Calu3 (cell line): ENCODE results near the gene CNIH2. TPM values are rescaled to one million over a fixed set of nuclear protein-coding genes. Genes with fewer than 3 reads are reported as not detected.

Experiments
- BruUV-seq: library from RNA; stranded (reverse); fragments of 400-500 nt; replicated peaks from 2 replicates; lab custom pipeline; 2021; lab: Mats Ljungman, UMichigan
- CTCF ChIA-PET: fragments of 300-600 bp; sonication (Branson Sonifier 250); formaldehyde crosslinking; loops from one replicate; lab custom pipeline; 2022; ENCODE audit warnings: antibody characterized with exemption; lab: Charles Lee
- DNase-seq: peaks from one replicate; pipeline ENCODE4 v3.0.0; 2022
- H3K27ac Mint-ChIP-seq: one replicate; pipeline ENCODE4 v1.8.0; 2022; ENCODE audit warnings: mixed read lengths; ENCODE audit not compliant: unreplicated experiment
- H3K27me3 Mint-ChIP-seq: one replicate; pipeline ENCODE4 v1.8.0; 2022; ENCODE audit warnings: mixed read lengths; ENCODE audit not compliant: unreplicated experiment
- H3K36me3 Mint-ChIP-seq: one replicate; pipeline ENCODE4 v1.8.0; 2022; ENCODE audit warnings: mild to moderate bottlenecking, moderate library complexity, mixed read lengths; ENCODE audit not compliant: insufficient read depth, unreplicated experiment
- H3K4me1 Mint-ChIP-seq: one replicate; pipeline ENCODE4 v1.8.0; 2022; ENCODE audit warnings: mild to moderate bottlenecking, low read depth, mixed read lengths; ENCODE audit not compliant: unreplicated experiment
- H3K4me3 Mint-ChIP-seq: one replicate; pipeline ENCODE4 v1.8.0; 2022; ENCODE audit warnings: mild to moderate bottlenecking, low read depth, moderate library complexity, mixed read lengths; ENCODE audit not compliant: unreplicated experiment
- H3K9me3 Mint-ChIP-seq: one replicate; pipeline ENCODE4 v1.8.0; 2022; ENCODE audit warnings: low read depth, mixed read lengths; ENCODE audit not compliant: unreplicated experiment
- CTCF ChIP-seq: fragments of 200-600 bp; IDR thresholded peaks from one replicate; pipeline ENCODE4 v1.8.0; 2022; ENCODE audit warnings: antibody characterized with exemption; ENCODE audit not compliant: unreplicated experiment
- intact Hi-C: fragments of 100-400 bp; cut with micrococcal nuclease; formaldehyde crosslinking; loops from one replicate; pipeline ENCODE4 v1.10.0; 2022; ENCODE audit not compliant: unreplicated experiment
- total RNA-seq: library from RNA; stranded (reverse); gene quantifications from 2 replicates; pipeline ENCODE4 v1.2.3, GENCODE V29; 2022

The CNIH2 gene
- total RNA-seq, 1 experiment from 2014 or later: 2.9 TPM

GRCh38 chr11:66315921-66316811, 38.2 kb downstream of the CNIH2 start:
- no peak for DNase-seq
- Mint-ChIP-seq H3K27ac (no peak overlapping the region), H3K4me3 (no peak overlapping the region), H3K27me3 (peaks cover 45% of the 10 kb centered on the region), H3K4me1 (peaks cover 9% of the 10 kb centered on the region), H3K36me3 (peaks cover 24% of the 10 kb centered on the region), H3K9me3 (peaks cover 6% of the 10 kb centered on the region)
- intact Hi-C loops: no loop called here
- CTCF ChIA-PET: interaction anchor here (0.6 to 0.9 kb wide), 2 partner anchors 23 to 123 kb away, joined by 3 to 4 read pairs; partner anchors contain the start of gene MRPL11
- no TSS peak for BruUV-seq
- TF ChIP-seq CTCF: no peak

GRCh38 chr11:66316849-66317251, 38.9 kb downstream of the CNIH2 start, which contains the start of gene CD248:
CD248 (minus strand) TSS chr11:66317044; CDS start chr11:66317027, 17 bp downstream.
- no TSS peak for BruUV-seq
- CTCF ChIA-PET: interaction anchor here (0.6 to 0.9 kb wide), 2 partner anchors 23 to 122 kb away, joined by 3 to 4 read pairs; partner anchors contain the start of gene MRPL11
- peaks cover 4% of the 10 kb centered on the region for H3K4me1 Mint-ChIP-seq

GRCh38 chr11:66317322-66317722, 39.3 kb downstream of the CNIH2 start:
- DNase-seq: no peak
- TF ChIP-seq CTCF: no peak
- H3K4me3 Mint-ChIP-seq: no peak overlapping the region
- H3K27me3 Mint-ChIP-seq: peaks cover 51% of the 10 kb centered on the region
- intact Hi-C loops: no loop called here
- CTCF ChIA-PET: interaction anchor here (0.6 to 0.9 kb wide), 2 partner anchors 121 to 235 kb away, joined by 4 read pairs; partner anchors contain the start of gene MRPL11
- peaks cover 16% of the 10 kb centered on the region for H3K36me3 Mint-ChIP-seq
- H3K27ac Mint-ChIP-seq: no peak overlapping the region
- H3K9me3 Mint-ChIP-seq: peaks cover 6% of the 10 kb centered on the region
- H3K4me1 Mint-ChIP-seq: no peaks in the 10 kb centered on the region
- no TSS peak for BruUV-seq

More at GRCh38 chr11:66316849-66317251, 38.9 kb downstream of the CNIH2 start, which contains the start of gene CD248:
- peaks cover 46% of the 10 kb centered on the region for H3K27me3 Mint-ChIP-seq
- intact Hi-C loops: no loop called here
- H3K9me3 Mint-ChIP-seq: peaks cover 6% of the 10 kb centered on the region
- peaks cover 21% of the 10 kb centered on the region for H3K36me3 Mint-ChIP-seq
- H3K27ac Mint-ChIP-seq: no peak within 1 kb of the TSS
- no peak for TF ChIP-seq CTCF
- no peak for DNase-seq
- no peak within 1 kb of the TSS for H3K4me3 Mint-ChIP-seq

DNA sequence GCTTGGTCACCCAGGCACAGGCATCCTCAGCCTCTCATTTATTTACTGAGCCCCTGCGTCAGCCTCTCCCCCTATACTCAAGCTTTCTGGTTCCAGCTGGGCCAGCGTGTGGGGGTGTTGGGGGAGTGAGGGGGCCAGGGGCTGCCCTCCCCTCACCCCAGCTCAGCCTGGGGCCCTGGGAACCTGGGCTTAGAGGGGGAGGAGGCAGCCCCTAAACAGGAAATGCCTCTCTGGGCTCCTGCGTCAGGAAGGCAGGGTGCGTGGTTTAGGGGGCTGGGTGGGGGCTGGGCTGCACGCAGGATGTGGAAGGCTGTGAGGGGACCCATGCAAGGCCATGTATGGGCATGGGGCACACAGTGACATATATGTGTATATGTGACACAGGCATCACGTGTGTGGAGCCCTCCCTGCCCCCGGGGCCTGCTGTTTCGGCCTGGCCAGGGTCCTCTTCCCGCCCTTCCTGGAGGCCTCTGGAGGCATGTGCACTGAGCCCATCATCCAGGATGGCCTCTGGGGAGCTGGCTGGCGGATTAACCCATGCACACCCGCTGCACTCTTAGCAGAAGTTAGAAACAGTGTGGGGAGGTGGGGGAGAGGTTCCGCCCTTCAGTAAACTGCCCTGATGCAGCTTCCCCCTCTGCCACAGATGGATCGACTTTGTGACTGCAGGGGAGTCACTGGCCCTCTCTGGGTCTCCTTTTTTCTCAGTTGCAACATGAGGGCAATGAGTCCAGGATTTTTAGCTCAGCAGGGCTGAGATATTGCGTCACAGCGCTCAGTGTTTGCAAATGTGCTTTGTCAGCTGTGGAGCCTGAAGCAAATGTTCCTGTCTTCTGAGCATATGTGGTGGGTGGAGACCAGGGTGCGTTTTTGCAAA, 40.0 kb downstream of the CNIH2 start:
- CTCF ChIA-PET: interaction anchor here (0.6 kb wide), 1 partner anchor 234 kb away, joined by 4 read pairs; no protein-coding TSS in a partner anchor
- H3K27ac Mint-ChIP-seq: no peak overlapping the region
- H3K9me3 Mint-ChIP-seq: peaks cover 6% of the 10 kb centered on the region
- TF ChIP-seq CTCF: no peak
- intact Hi-C loops: no loop called here
- DNase-seq: no peak
- H3K4me1 Mint-ChIP-seq: no peaks in the 10 kb centered on the region
- H3K27me3 Mint-ChIP-seq: peaks cover 57% of the 10 kb centered on the region
- BruUV-seq: no TSS peak
- peaks cover 10% of the 10 kb centered on the region for H3K36me3 Mint-ChIP-seq
- H3K4me3 Mint-ChIP-seq: no peak overlapping the region
